ENCODE data around the gene PRKG1.

The PRKG1 gene

DNA sequence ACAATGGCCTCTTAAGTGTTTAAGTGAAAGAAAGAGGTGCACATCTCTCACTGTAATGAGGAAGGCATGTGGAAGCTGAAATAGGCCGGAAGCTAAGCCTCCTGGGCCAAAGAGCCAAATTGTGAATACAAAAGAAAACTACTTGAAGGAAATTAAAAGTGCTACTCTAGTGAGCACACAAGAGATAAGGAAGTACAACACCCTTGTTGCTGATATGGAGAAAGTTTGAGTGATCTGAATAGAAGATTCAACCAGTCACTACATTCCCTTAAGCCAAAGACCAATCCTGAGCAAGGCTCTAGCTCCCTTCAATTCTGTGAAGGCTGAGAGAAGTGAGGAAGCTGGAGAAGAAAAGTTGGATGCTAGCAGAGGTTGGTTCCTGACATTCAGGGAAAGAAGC lies 1248.0 kb downstream of the PRKG1 start:
- no peak for TF ChIP-seq EZH2 (IDR thresholded peaks at IDR 0.05; ENCODE audit: borderline replicate concordance, low read depth, low read length, severe bottlenecking)
- TF ChIP-seq, protein P1, sequence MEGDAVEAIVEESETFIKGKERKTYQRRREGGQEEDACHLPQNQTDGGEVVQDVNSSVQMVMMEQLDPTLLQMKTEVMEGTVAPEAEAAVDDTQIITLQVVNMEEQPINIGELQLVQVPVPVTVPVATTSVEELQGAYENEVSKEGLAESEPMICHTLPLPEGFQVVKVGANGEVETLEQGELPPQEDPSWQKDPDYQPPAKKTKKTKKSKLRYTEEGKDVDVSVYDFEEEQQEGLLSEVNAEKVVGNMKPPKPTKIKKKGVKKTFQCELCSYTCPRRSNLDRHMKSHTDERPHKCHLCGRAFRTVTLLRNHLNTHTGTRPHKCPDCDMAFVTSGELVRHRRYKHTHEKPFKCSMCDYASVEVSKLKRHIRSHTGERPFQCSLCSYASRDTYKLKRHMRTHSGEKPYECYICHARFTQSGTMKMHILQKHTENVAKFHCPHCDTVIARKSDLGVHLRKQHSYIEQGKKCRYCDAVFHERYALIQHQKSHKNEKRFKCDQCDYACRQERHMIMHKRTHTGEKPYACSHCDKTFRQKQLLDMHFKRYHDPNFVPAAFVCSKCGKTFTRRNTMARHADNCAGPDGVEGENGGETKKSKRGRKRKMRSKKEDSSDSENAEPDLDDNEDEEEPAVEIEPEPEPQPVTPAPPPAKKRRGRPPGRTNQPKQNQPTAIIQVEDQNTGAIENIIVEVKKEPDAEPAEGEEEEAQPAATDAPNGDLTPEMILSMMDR (IDR thresholded peaks at IDR 0.05; ENCODE audit: borderline replicate concordance, extremely low read depth, low read length, poor library complexity, severe bottlenecking), result no peak
- DNase-seq, result no peak
- Histone ChIP-seq H3K79me2 (ENCODE audit: insufficient read depth, low read length) (no peaks in the 10 kb centered on the region), H3K27ac (ENCODE audit: low read length) (no peak overlapping the region), H2AFZ (ENCODE audit: low read depth, low read length) (no peak overlapping the region), H3K4me3 (ENCODE audit: low read depth in 1 of 2, low read length in 2 of 2) (no peak overlapping the region), H3K9ac (ENCODE audit: low read depth, low read length) (no peak overlapping the region), H3K4me2 (ENCODE audit: insufficient read depth, low read length) (no peak overlapping the region), H4K20me1 (ENCODE audit: insufficient read depth, low read length) (no peaks in the 10 kb centered on the region), H3K9me3 (ENCODE audit: insufficient read depth, low read length, severe bottlenecking) (no peaks in the 10 kb centered on the region), H3K27me3 (ENCODE audit: insufficient read depth, low read length, poor library complexity) (no peaks in the 10 kb centered on the region), H3K36me3 (ENCODE audit: insufficient read depth, low read length) (no peaks in the 10 kb centered on the region), H3K4me1 (ENCODE audit: insufficient read depth, low read length) (no peaks in the 10 kb centered on the region)
- no peak for ATAC-seq (ENCODE audit: insufficient read depth, low read depth)

- no peak overlapping the region for H3K9ac ChIP-seq (ENCODE audit: low read depth, low read length)
- H3K36me3 ChIP-seq (ENCODE audit: insufficient read depth, low read length), result no peaks in the 10 kb centered on the region
- no peak for DNase-seq
- no peak overlapping the region for H3K4me3 ChIP-seq (ENCODE audit: low read depth in 1 of 2, low read length in 2 of 2)
- no peak overlapping the region for H3K4me2 ChIP-seq (ENCODE audit: insufficient read depth, low read length)
- no peak for TF ChIP-seq EZH2 (IDR thresholded peaks at IDR 0.05; ENCODE audit: borderline replicate concordance, low read depth, low read length, severe bottlenecking)
- TF ChIP-seq, protein P1 (IDR thresholded peaks at IDR 0.05; ENCODE audit: borderline replicate concordance, extremely low read depth, low read length, poor library complexity, severe bottlenecking), result no peak
- H2AFZ ChIP-seq (ENCODE audit: low read depth, low read length), result no peak overlapping the region
- H3K79me2 ChIP-seq (ENCODE audit: insufficient read depth, low read length), result no peaks in the 10 kb centered on the region
- no peak overlapping the region for H3K27ac ChIP-seq (ENCODE audit: low read length)
- H3K4me1 ChIP-seq (ENCODE audit: insufficient read depth, low read length), result no peaks in the 10 kb centered on the region
- ATAC-seq (ENCODE audit: insufficient read depth, low read depth), result no peak
- H3K27me3 ChIP-seq (ENCODE audit: insufficient read depth, low read length, poor library complexity), result no peaks in the 10 kb centered on the region
- H4K20me1 ChIP-seq (ENCODE audit: insufficient read depth, low read length), result no peaks in the 10 kb centered on the region
- no peaks in the 10 kb centered on the region for H3K9me3 ChIP-seq (ENCODE audit: insufficient read depth, low read length, severe bottlenecking)
These were observed 1248.6 kb downstream of the PRKG1 start for GRCh38 chr10:52322936-52323335.

GRCh38 chr10:52326382-52326781 lies 1252.1 kb downstream of the PRKG1 start:
- Histone ChIP-seq H4K20me1 (ENCODE audit: insufficient read depth, low read length) (no peaks in the 10 kb centered on the region), H3K27me3 (ENCODE audit: insufficient read depth, low read length, poor library complexity) (no peaks in the 10 kb centered on the region), H3K4me1 (ENCODE audit: insufficient read depth, low read length) (no peaks in the 10 kb centered on the region), H3K4me3 (ENCODE audit: low read depth in 1 of 2, low read length in 2 of 2) (no peak overlapping the region), H3K27ac (ENCODE audit: low read length) (no peak overlapping the region), H3K9me3 (ENCODE audit: insufficient read depth, low read length, severe bottlenecking) (no peaks in the 10 kb centered on the region), H3K9ac (ENCODE audit: low read depth, low read length) (no peak overlapping the region), H3K4me2 (ENCODE audit: insufficient read depth, low read length) (no peak overlapping the region), H3K79me2 (ENCODE audit: insufficient read depth, low read length) (no peaks in the 10 kb centered on the region), H2AFZ (ENCODE audit: low read depth, low read length) (no peak overlapping the region), H3K36me3 (ENCODE audit: insufficient read depth, low read length) (no peaks in the 10 kb centered on the region)
- TF ChIP-seq EZH2 (IDR thresholded peaks at IDR 0.05; ENCODE audit: borderline replicate concordance, low read depth, low read length, severe bottlenecking), result no peak
- TF ChIP-seq, protein P1 (IDR thresholded peaks at IDR 0.05; ENCODE audit: borderline replicate concordance, extremely low read depth, low read length, poor library complexity, severe bottlenecking), result no peak
- no peak for DNase-seq
- no peak for ATAC-seq (ENCODE audit: insufficient read depth, low read depth)
